NCI-H524 (cell line): ENCODE data around the gene TBC1D24.
"Not testable (repeated sequence)": the region's sequence is repeated elsewhere in the genome, so short reads cannot be mapped to it uniquely, and the experiment has no call there.

Experiments used
- DNase-seq, 2 experiments: peaks; one replicate each; lab custom pipeline; 2025; lab: John Stamatoyannopoulos, UW

The TBC1D24 gene

GRCh38 chr16:2532494-2533141, 57.7 kb downstream of the TBC1D24 start:
- DNase-seq: peak in 1 of 2 experiments; percentile 55

GRCh38 chr16:2533142-2533755, 58.3 kb downstream of the TBC1D24 start:
- not testable (repeated sequence) for DNase-seq

DNA sequence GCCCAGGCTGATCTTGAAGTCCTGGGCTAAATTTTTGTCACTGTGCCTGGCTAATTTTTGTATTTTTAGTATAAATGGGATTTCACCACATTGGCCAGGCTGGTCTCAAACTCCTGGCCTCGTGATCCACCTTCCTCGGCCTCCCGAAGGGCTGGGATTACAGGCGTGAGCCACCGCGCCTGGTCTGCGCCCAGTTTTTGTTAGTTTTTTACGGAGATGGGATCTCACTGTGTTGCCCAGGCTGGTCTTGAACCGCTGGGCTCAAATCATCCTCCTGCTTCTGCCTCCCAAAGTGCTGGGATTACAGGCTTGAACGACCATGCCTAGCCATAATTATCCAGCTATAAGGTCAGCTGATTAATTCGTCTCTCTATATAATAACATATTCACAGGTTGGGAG, 59.0 kb downstream of the TBC1D24 start:
- DNase-seq: no peak

GRCh38 chr16:2534335-2534734, 59.4 kb downstream of the TBC1D24 start:
- not testable (repeated sequence) for DNase-seq

GRCh38 chr16:2535625-2536013, 60.7 kb downstream of the TBC1D24 start:
- DNase-seq: no peak

GRCh38 chr16:2537451-2538379, 62.8 kb downstream of the TBC1D24 start, which contains the start of gene PDPK1:
Gene PDPK1, plus strand, starts transcription at chr16:2538021. Its CDS starts 92 bp downstream, at chr16:2538113.
- DNase-seq: peak; percentile 90 to 94

GRCh38 chr16:2539192-2539844, 64.4 kb downstream of the TBC1D24 start:
- not testable (repeated sequence) for DNase-seq

DNA sequence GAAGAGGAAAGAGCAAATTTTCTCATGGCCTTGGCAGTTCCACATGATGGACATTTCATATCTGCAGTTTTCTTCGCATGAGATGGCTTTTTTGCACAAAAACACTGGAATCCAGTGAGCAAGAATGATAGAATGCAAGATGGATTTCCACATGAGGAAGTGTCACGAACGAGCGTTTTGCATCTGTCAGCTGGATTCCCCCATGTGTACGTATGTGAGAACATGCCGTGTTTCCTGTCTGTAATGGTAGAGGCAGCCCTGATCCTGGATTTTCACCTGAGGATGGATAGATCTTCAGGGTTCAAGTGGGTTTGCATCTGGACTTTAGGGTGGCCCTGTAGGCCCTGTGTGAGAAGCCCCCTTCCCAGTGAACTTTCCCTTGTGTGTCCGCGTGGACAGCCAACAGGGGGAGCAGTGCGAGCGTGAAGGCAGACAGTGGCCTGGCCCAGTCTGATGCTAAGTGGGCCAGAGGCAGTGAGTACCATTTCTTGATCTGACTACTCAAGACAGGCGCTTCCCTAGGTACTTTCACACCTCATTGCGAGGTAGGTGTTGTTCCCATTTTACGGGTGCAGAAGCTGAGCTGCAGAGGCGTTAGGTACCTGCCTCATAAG, 65.0 kb downstream of the TBC1D24 start:
- peak in 1 of 2 experiments; percentile 23 for DNase-seq

GRCh38 chr16:2540912-2541311, 66.0 kb downstream of the TBC1D24 start:
- not testable (repeated sequence) for DNase-seq

DNA sequence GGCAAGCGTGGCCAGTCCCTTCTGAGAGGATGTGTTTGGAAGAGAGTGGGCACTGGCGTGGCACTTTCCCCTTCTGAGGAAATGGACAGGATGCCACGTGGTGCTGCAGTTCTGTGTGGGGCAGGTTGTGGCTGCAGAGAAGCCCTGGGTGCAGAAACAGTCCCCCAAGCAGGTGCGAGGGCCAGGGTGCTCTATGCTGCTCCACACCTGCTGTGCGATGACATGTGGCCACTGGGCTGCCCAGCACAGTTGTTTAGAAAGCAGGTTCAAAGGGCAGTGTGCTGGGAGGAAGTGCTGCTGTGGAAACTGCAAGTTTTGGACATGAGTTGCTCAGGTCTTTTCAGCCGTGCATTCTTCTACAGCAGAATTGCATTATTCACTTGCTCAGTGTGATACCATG, 66.5 kb downstream of the TBC1D24 start:
- DNase-seq: not testable (repeated sequence)

DNA sequence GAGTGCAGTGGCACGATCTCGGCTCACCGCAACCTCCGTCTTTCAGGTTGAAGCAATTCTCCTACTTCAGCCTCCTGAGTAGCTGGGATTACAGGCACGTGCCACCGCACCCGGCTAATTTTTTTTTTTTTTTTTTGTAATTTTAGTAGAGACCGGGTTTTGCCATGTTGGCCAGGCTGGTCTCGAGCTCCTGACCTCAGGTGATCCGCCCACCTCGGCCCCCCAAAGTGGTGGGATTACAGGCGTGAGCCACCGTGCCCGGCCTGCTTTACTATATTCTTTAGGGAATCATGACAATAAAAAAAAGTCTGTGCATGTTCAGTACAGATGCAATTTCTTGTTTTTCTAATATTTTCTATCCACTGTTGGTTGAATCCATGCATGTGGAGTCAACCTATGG, 68.8 kb downstream of the TBC1D24 start:
- not testable (repeated sequence) for DNase-seq

GRCh38 chr16:2550283-2550878, 75.5 kb downstream of the TBC1D24 start:
- DNase-seq: not testable (repeated sequence)

GRCh38 chr16:2551420-2551889, 76.5 kb downstream of the TBC1D24 start:
- DNase-seq: not testable (repeated sequence)

- not testable (repeated sequence) for DNase-seq
These were observed 79.9 kb downstream of the TBC1D24 start for GRCh38 chr16:2554709-2555425.
